Sigmoid colon (tissue), 3 donors: ENCODE measurements around the gene GALNT18.

Experiments
- CTCF ChIP-seq, 4 experiments: fragments of 450-650 bp in 3 of 4; fragments of 200-600 bp in 1 of 4; IDR thresholded peaks; one replicate each; pipeline ENCODE4 v1.5.1; 2016 to 2019; ENCODE audit warnings: antibody characterized with exemption in 4 of 4, mild to moderate bottlenecking in 3 of 4, moderate library complexity in 2 of 4
- POLR2A ChIP-seq, 2 donors: fragments of 450-650 bp; IDR thresholded peaks; one replicate each; pipeline ENCODE4 v1.6.1; 2016; ENCODE audit warnings: antibody characterized with exemption in 2 of 2, mild to moderate bottlenecking in 2 of 2, moderate library complexity in 2 of 2

- no peak for TF ChIP-seq POLR2A (IDR thresholded peaks at IDR 0.05)
- no peak for TF ChIP-seq CTCF (IDR thresholded peaks at IDR 0.05)
Measured at GRCh38 chr11:11380883-11381282, 240.9 kb downstream of the GALNT18 start.
